Prostate gland (tissue), 2 donors: Measurements from ENCODE around the gene DRD5.

ENCODE experiments used
- POLR2AphosphoS5 ChIP-seq: sonication (generic); formaldehyde crosslinking; IDR thresholded peaks from one replicate; pipeline ENCODE4 v1.6.1; 2017; ENCODE audit warnings: antibody characterized with exemption
- TF ChIP-seq, protein P1 (sequence below), 4 experiments: fragments of 200-600 bp in 2 of 4; fragments of 450-650 bp in 2 of 4; sonication (generic) in 2 of 4; IDR thresholded peaks; 1 replicate in 3 of 4; 2 replicates in 1 of 4; pipeline ENCODE4 v1.5.1; 2016 to 2019; ENCODE audit warnings: antibody characterized with exemption in 4 of 4, mild to moderate bottlenecking in 2 of 4, moderate library complexity in 2 of 4

DNA sequence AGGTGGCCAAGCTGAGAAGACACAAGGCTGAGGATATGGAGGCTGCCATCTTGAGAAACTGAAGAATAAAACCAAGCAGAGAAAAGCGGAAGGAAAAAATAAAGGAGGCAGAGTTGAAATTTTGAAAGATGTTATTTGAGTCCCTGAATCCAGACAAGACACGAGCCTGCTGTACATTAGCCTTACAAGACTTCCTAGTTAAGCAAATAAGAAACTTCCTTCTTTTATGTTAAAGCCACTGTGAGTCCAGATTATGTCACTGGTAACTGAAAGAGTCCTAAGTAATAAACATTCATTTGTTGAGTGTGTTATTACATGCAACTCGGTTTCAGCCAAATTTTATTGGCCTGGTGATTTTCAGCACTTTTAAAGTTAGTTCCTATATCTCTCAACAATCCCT is 30.4 kb downstream of the DRD5 start:
- TF ChIP-seq, protein P1, sequence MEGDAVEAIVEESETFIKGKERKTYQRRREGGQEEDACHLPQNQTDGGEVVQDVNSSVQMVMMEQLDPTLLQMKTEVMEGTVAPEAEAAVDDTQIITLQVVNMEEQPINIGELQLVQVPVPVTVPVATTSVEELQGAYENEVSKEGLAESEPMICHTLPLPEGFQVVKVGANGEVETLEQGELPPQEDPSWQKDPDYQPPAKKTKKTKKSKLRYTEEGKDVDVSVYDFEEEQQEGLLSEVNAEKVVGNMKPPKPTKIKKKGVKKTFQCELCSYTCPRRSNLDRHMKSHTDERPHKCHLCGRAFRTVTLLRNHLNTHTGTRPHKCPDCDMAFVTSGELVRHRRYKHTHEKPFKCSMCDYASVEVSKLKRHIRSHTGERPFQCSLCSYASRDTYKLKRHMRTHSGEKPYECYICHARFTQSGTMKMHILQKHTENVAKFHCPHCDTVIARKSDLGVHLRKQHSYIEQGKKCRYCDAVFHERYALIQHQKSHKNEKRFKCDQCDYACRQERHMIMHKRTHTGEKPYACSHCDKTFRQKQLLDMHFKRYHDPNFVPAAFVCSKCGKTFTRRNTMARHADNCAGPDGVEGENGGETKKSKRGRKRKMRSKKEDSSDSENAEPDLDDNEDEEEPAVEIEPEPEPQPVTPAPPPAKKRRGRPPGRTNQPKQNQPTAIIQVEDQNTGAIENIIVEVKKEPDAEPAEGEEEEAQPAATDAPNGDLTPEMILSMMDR (IDR thresholded peaks at IDR 0.05), result no peak
- TF ChIP-seq POLR2AphosphoS5, result no peak
